Gastroesophageal sphincter (tissue), 4 donors: Measurements from ENCODE around the gene SYT8. TPM values are rescaled to one million over a fixed set of nuclear protein-coding genes. Genes with fewer than 3 reads are reported as not detected.

Experiments
- ATAC-seq: fragments of 150-250 bp; one replicate; pipeline ENCODE4 v1.9.1; 2016; ENCODE audit warnings: mild to moderate bottlenecking, moderate library complexity
- H3K27ac ChIP-seq, 4 donors: fragments of 200-600 bp; sonication (generic) in 3 of 4; 1 replicate in 3 of 4; 2 replicates in 1 of 4; pipeline ENCODE4 v1.5.1; 2016 to 2019
- H3K27me3 ChIP-seq: fragments of 200-600 bp; sonication (generic); one replicate; pipeline ENCODE4 v1.5.1; 2019
- H3K36me3 ChIP-seq, 2 donors: fragments of 200-600 bp; sonication (generic); one replicate each; pipeline ENCODE4 v1.5.1; 2019; ENCODE audit warnings: control low read depth in 1 of 2
- H3K4me1 ChIP-seq, 3 donors: fragments of 200-600 bp; sonication (generic); 1 replicate in 2 of 3; 2 replicates in 1 of 3; pipeline ENCODE4 v1.5.1; 2016 to 2019; ENCODE audit warnings: control low read depth in 2 of 3
- H3K4me3 ChIP-seq, 2 donors: fragments of 200-600 bp; sonication (generic); one replicate each; pipeline ENCODE4 v1.5.1; 2019; ENCODE audit warnings: mild to moderate bottlenecking in 1 of 2, moderate library complexity in 1 of 2
- H3K9me3 ChIP-seq, 3 donors: fragments of 200-600 bp; sonication (generic); one replicate each; pipeline ENCODE4 v1.5.1; 2017 to 2019; ENCODE audit warnings: control low read depth in 2 of 3
- EP300 ChIP-seq: sonication (generic); formaldehyde crosslinking; IDR thresholded peaks from one replicate; pipeline ENCODE4 v1.6.1; 2017; ENCODE audit warnings: antibody characterized with exemption, mild to moderate bottlenecking
- POLR2A ChIP-seq, 2 donors: fragments of 450-650 bp; IDR thresholded peaks; one replicate each; pipeline ENCODE4 v1.6.1; 2017; ENCODE audit warnings: antibody characterized with exemption in 2 of 2, mild to moderate bottlenecking in 2 of 2, moderate library complexity in 1 of 2
- POLR2AphosphoS5 ChIP-seq: sonication (generic); formaldehyde crosslinking; IDR thresholded peaks from one replicate; pipeline ENCODE4 v1.6.1; 2017; ENCODE audit warnings: antibody characterized with exemption
- WGBS, 2 donors: methylation state at CpG; one replicate each; pipeline ENCODE4 v1.1.5; 2018; ENCODE audit warnings: low coverage in 1 of 2; 5-methylcytosine and 5-hydroxymethylcytosine counted together
- total RNA-seq, 4 donors: library from RNA; depleted of rRNA; stranded (reverse); fragments of >200 nt; gene quantifications; one replicate each; pipeline ENCODE4 v1.1.0, GENCODE V29; 2016
- TF ChIP-seq, protein P1 (sequence below), 4 experiments: fragments of 200-600 bp in 2 of 4; fragments of 450-650 bp in 2 of 4; sonication (generic) in 1 of 4; IDR thresholded peaks; one replicate each; pipeline ENCODE4 v1.5.1; 2017 to 2019; ENCODE audit warnings: antibody characterized with exemption in 4 of 4, mild to moderate bottlenecking in 2 of 4, moderate library complexity in 2 of 4

Gene SYT8
- total RNA-seq, 4 donors from 2014 or later: 2.2 TPM; not detected in 3

DNA sequence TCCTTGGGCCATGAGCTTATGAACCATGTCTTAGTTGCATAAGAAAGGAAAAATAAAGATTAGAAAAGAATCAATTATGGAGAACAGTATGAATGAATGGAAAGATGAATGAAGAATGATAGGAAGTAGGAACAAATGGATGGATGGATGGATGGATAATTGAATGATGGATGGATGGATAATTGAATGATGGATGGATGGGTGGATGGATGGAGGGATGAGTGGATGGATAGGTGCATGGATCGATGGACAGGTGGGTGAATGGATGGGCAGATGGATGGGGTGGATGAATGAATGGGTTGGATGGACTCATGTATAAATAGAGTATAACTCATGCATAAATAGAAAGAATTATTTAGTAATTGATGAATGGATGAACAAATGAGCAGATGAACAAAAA, 25.3 kb downstream of the SYT8 start:
- Histone ChIP-seq H3K9me3 (no peaks in the 10 kb centered on the region), H3K27me3 (no peaks in the 10 kb centered on the region), H3K4me3 (no peak overlapping the region), H3K36me3 (no peaks in the 10 kb centered on the region), H3K4me1 (peaks cover 0 to 27% (median 21%) of the 10 kb centered on the region in 3 donors), H3K27ac (no peak overlapping the region)
- no peak for TF ChIP-seq EP300
- TF ChIP-seq POLR2AphosphoS5: no peak
- TF ChIP-seq POLR2A (IDR thresholded peaks at IDR 0.05): no peak
- TF ChIP-seq, protein P1, sequence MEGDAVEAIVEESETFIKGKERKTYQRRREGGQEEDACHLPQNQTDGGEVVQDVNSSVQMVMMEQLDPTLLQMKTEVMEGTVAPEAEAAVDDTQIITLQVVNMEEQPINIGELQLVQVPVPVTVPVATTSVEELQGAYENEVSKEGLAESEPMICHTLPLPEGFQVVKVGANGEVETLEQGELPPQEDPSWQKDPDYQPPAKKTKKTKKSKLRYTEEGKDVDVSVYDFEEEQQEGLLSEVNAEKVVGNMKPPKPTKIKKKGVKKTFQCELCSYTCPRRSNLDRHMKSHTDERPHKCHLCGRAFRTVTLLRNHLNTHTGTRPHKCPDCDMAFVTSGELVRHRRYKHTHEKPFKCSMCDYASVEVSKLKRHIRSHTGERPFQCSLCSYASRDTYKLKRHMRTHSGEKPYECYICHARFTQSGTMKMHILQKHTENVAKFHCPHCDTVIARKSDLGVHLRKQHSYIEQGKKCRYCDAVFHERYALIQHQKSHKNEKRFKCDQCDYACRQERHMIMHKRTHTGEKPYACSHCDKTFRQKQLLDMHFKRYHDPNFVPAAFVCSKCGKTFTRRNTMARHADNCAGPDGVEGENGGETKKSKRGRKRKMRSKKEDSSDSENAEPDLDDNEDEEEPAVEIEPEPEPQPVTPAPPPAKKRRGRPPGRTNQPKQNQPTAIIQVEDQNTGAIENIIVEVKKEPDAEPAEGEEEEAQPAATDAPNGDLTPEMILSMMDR (IDR thresholded peaks at IDR 0.05): no peak
- no peak for ATAC-seq
- WGBS, 2 donors: 86 to 89% methylated on average over 1 of the region's 1 CpG

DNA sequence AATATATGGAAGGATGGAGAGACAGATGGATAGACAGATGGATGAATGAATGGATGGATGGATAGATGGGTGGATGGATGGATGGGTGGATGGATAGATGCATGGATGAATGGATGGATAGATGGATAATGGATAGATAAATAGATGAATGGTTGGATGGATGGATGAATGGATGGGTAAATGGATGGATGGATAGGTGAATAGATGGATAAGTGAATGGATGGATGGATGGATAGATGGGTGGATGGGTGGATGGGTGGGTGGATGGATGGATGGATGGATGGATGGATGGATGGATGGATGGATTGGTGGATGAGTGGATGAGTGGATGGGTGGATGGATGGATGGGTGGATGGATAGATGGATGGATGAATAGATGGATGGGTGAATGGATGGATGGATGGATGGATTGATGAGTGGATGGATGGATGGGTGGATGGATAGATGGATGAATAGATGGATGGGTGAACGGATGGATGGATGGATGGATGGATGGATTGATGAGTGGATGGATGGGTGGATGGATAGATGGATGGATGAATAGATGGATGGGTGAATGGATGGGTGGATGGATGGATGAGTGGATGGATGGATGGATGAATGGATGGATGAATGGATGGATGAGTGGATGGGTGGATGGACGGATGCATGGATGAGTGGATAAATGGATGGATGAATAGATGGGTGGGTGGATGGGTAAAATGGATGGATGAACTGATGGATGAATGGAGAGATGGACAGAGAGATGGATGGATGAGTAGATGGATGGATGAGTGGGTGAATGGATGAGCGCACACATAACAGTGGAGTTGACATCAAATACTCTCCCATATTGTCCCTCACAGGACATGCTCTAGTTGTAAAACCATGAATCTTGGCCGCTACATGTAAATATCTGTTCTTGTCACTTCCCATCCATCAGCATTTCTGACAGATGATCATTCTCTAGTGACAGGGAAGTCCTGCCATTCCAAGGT, 26.9 kb downstream of the SYT8 start:
- TF ChIP-seq EP300 (no peak), POLR2AphosphoS5 (no peak), POLR2A (IDR thresholded peaks at IDR 0.05) (no peak)
- TF ChIP-seq, protein P1 (IDR thresholded peaks at IDR 0.05): no peak
- Histone ChIP-seq H3K4me3 (no peak overlapping the region), H3K36me3 (no peaks in the 10 kb centered on the region), H3K9me3 (no peaks in the 10 kb centered on the region), H3K4me1 (peaks cover 0 to 43% (median 36%) of the 10 kb centered on the region in 3 donors), H3K27ac (no peak overlapping the region), H3K27me3 (no peaks in the 10 kb centered on the region)
- WGBS, 2 donors: 83 to 90% methylated on average over 4 of the region's 4 CpGs
- no peak for ATAC-seq

DNA sequence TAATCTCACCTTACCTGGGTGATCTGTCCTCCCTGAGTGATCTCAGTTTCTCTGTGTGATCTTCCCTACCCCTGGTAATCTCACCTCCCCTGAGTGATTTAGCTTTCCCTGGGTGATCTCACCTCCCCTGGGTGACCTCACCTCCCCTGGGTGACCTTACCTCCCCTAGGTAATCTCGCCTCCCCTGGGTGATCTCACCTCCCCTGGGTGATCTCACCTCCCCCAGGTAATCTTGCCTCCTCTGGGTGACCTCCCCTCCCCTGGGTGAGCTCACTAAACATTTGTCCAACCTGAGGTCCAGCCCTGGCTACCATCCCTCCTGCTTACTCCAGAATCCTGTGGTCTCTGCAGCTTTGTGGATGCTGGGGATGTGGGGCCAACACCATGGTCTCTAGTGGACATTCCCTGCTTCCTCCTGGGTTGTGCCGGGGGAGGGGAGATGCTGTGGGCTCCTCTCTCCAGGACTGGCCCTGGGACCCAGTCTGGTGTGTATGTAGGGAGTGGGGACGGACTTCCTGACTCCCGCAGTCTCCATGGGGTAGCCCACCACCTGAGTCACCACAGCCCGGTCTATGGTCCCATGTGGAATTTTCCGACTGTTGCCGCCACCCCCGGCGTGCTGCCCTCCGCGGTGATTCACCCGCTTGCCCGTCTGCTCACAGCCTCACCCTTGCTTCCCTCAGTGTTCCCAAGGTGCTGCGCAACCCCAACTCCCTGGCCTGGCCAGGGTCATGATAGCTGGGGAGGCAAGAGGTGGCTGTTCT, 28.0 kb downstream of the SYT8 start:
- Histone ChIP-seq H3K9me3 (no peaks in the 10 kb centered on the region), H3K36me3 (no peaks in the 10 kb centered on the region), H3K27ac (peak overlapping the region in 3 of 4 donors; percentile 85 to 88 (median 87)), H3K4me3 (no peak overlapping the region), H3K4me1 (peaks cover 0 to 54% (median 36%) of the 10 kb centered on the region in 3 donors), H3K27me3 (no peaks in the 10 kb centered on the region)
- no peak for TF ChIP-seq POLR2A (IDR thresholded peaks at IDR 0.05)
- TF ChIP-seq, protein P1 (IDR thresholded peaks at IDR 0.05): no peak
- no peak for TF ChIP-seq EP300
- TF ChIP-seq POLR2AphosphoS5: no peak
- WGBS, 2 donors: no CpG with 5 or more reads among the region's 14 CpGs
- ATAC-seq: peak; percentile 0

DNA sequence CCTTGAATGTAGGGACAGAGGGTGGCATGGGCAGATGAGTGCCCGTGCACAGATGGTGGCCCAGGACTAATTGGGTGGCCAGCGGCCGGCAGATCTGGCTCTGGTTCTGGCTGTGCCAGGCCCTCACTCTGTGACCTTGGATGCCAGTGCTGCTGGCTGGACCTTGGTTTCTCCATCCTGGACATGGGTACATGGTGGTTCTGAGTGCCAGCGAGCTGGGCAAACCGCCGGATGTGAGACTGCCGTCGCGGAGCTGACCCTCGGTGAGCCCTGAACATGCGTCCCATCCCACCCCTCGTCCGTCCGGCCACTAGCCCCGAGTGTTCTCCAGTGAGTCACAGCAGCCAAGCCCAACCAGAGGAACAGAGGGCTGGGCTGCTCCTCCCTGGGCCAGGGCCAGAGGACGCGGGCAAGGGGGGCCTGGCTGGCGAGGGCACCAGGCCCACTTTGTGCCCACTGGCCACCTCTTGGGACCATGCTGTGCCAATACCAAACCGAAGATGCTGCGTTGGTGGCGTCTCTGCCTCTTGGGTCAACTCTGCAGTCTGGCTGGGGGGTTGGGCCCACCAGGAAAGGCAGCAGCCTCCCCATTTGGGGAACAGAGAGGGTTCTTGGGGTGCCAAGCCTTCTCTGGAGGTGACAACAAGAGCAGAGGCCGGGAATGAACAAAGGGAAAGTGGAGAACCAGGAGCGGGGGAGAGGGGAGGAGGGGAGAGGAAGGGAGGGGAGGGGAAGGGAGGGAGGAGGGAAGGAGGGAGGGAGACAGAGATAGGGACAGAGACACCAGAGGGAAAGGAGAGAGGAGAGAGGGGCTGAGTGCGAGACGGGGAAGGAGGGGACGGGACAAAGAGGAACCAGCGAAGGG, 28.8 kb downstream of the SYT8 start:
- WGBS, 2 donors: 15% methylated on average over 4 to 6 of the region's 27 CpGs
- peaks cover 0 to 62% (median 36%) of the 10 kb centered on the region in 3 donors for H3K4me1 ChIP-seq
- no peaks in the 10 kb centered on the region for H3K36me3 ChIP-seq
- no peaks in the 10 kb centered on the region for H3K9me3 ChIP-seq
- TF ChIP-seq POLR2AphosphoS5: peak; percentile 75
- TF ChIP-seq, protein P1 (IDR thresholded peaks at IDR 0.05): no peak
- no peak for TF ChIP-seq EP300
- TF ChIP-seq POLR2A (IDR thresholded peaks at IDR 0.05): no peak
- H3K27ac ChIP-seq: peak overlapping the region; percentile 52 to 88 (median 86)
- H3K4me3 ChIP-seq: peak overlapping the region in 1 of 2 donors; percentile 45
- no peaks in the 10 kb centered on the region for H3K27me3 ChIP-seq
- peak; percentile 95 for ATAC-seq
